ENCODE measurements around the gene RASGEF1C.

Gene RASGEF1C

GRCh38 chr5:180098991-180099732, 109.8 kb downstream of the RASGEF1C start:
- peaks cover 8% of the 10 kb centered on the region for H3K9me3 Mint-ChIP-seq
- no peak for TF ChIP-seq CTCF (IDR thresholded peaks at IDR 0.05; ENCODE audit: unreplicated experiment in 3 of 3)
- H3K4me1 Mint-ChIP-seq, result no peaks in the 10 kb centered on the region
- H3K27ac Mint-ChIP-seq, result no peak overlapping the region
- H3K36me3 Mint-ChIP-seq (ENCODE audit: low read depth), result no peaks in the 10 kb centered on the region
- no peak overlapping the region for H3K4me3 Mint-ChIP-seq
- peaks cover 10% of the 10 kb centered on the region for H3K27me3 Mint-ChIP-seq (ENCODE audit: low read depth)

- TF ChIP-seq CTCF (IDR thresholded peaks at IDR 0.05; ENCODE audit: unreplicated experiment in 3 of 3), result no peak
- Mint-ChIP-seq H3K4me1 (no peaks in the 10 kb centered on the region), H3K36me3 (ENCODE audit: low read depth) (no peaks in the 10 kb centered on the region), H3K27ac (no peak overlapping the region), H3K9me3 (peaks cover 4% of the 10 kb centered on the region), H3K4me3 (no peak overlapping the region), H3K27me3 (ENCODE audit: low read depth) (peaks cover 14% of the 10 kb centered on the region)
Observed at GRCh38 chr5:180098526-180098925, 110.5 kb downstream of the RASGEF1C start.

- H3K4me1 Mint-ChIP-seq, result no peaks in the 10 kb centered on the region
- no peak overlapping the region for H3K27ac Mint-ChIP-seq
Observed at GRCh38 chr5:180097926-180098325, 111.1 kb downstream of the RASGEF1C start.

GRCh38 chr5:180097163-180097894, 111.7 kb downstream of the RASGEF1C start:
- Mint-ChIP-seq H3K4me3 (no peak overlapping the region), H3K27ac (no peak overlapping the region), H3K9me3 (no peaks in the 10 kb centered on the region), H3K36me3 (ENCODE audit: low read depth) (no peaks in the 10 kb centered on the region), H3K4me1 (no peaks in the 10 kb centered on the region), H3K27me3 (ENCODE audit: low read depth) (peaks cover 14% of the 10 kb centered on the region)
- TF ChIP-seq CTCF (IDR thresholded peaks at IDR 0.05; ENCODE audit: unreplicated experiment in 3 of 3), result no peak

More at GRCh38 chr5:180097926-180098325, 111.1 kb downstream of the RASGEF1C start:
- no peak overlapping the region for H3K4me3 Mint-ChIP-seq
- peaks cover 14% of the 10 kb centered on the region for H3K27me3 Mint-ChIP-seq (ENCODE audit: low read depth)
- no peaks in the 10 kb centered on the region for H3K9me3 Mint-ChIP-seq
- no peak for TF ChIP-seq CTCF (IDR thresholded peaks at IDR 0.05; ENCODE audit: unreplicated experiment in 3 of 3)
- H3K36me3 Mint-ChIP-seq (ENCODE audit: low read depth), result no peaks in the 10 kb centered on the region

- no peaks in the 10 kb centered on the region for H3K4me1 Mint-ChIP-seq
- H3K9me3 Mint-ChIP-seq, result no peaks in the 10 kb centered on the region
- peaks cover 14% of the 10 kb centered on the region for H3K27me3 Mint-ChIP-seq (ENCODE audit: low read depth)
- H3K27ac Mint-ChIP-seq, result no peak overlapping the region
- TF ChIP-seq CTCF (IDR thresholded peaks at IDR 0.05; ENCODE audit: unreplicated experiment in 3 of 3), result no peak
- no peak overlapping the region for H3K4me3 Mint-ChIP-seq
- no peaks in the 10 kb centered on the region for H3K36me3 Mint-ChIP-seq (ENCODE audit: low read depth)
Observed at GRCh38 chr5:180096616-180097015, 112.4 kb downstream of the RASGEF1C start.
